Activated T-helper 2 cell treated with anti-CD3 and anti-CD28 coated beads, Interferon-gamma antibody, Interleukin-2, Interleukin-4, amounts not matched to agents 10 μg/mL and 5 μg/mL and 100 μg/mL, durations not matched to agents 14 hours and 24 hours and 36 hours (primary cell): Measurements from ENCODE around the gene SRF. TPM values are rescaled to one million over a fixed set of nuclear protein-coding genes. Genes with fewer than 3 reads are reported as not detected.
A peak's percentile ranks its signal among the peaks of the same experiment; 100 is the strongest.
"Not testable (repeated sequence)": the region's sequence is repeated elsewhere in the genome, so short reads cannot be mapped to it uniquely, and the experiment has no call there.

Source experiments
- DNase-seq: peaks from one replicate; pipeline ENCODE4 v3.0.0; 2021; ENCODE audit warnings: low spot score
- H3K27ac Mint-ChIP-seq: one replicate; pipeline ENCODE4 v1.8.0; 2021; ENCODE audit warnings: mixed read lengths
- H3K27me3 Mint-ChIP-seq: one replicate; pipeline ENCODE4 v1.8.0; 2021; ENCODE audit warnings: low read depth, mixed read lengths
- H3K36me3 Mint-ChIP-seq: one replicate; pipeline ENCODE4 v1.8.0; 2021; ENCODE audit warnings: low read depth, mixed read lengths
- H3K4me1 Mint-ChIP-seq: one replicate; pipeline ENCODE4 v1.8.0; 2021; ENCODE audit warnings: low read depth, mixed read lengths
- H3K4me3 Mint-ChIP-seq: one replicate; pipeline ENCODE4 v1.8.0; 2021; ENCODE audit warnings: low read depth, mild to moderate bottlenecking, moderate library complexity, mixed read lengths
- H3K9me3 Mint-ChIP-seq: one replicate; pipeline ENCODE4 v1.8.0; 2021; ENCODE audit warnings: mixed read lengths
- intact Hi-C: fragments of 100-400 bp; cut with micrococcal nuclease; formaldehyde crosslinking; loops from one replicate; pipeline ENCODE4 v1.15.1; 2023
- total RNA-seq: library from RNA; stranded (reverse); gene quantifications from 2 replicates; pipeline ENCODE4 v1.2.3, GENCODE V29; 2022

The SRF gene
- total RNA-seq: 50.9 and 52.0 TPM in 2 replicates

- H3K36me3 Mint-ChIP-seq: peaks cover 24% of the 10 kb centered on the region
- peak within 1 kb of the TSS; percentile 99 for H3K4me3 Mint-ChIP-seq
- peak within 1 kb of the TSS; percentile 92 for H3K27ac Mint-ChIP-seq
- DNase-seq: peak; percentile 99
- peaks cover 2% of the 10 kb centered on the region for H3K27me3 Mint-ChIP-seq
- H3K9me3 Mint-ChIP-seq: no peaks in the 10 kb centered on the region
- intact Hi-C loops: loop anchor here (2.0 to 5.0 kb wide), 8 partner anchors 76 to 424 kb away; partner anchors contain the start of genes BICRAL, KLC4, MEA1 and MRPL2
- H3K4me1 Mint-ChIP-seq: peaks cover 39% of the 10 kb centered on the region
Observed at GRCh38 chr6:43170931-43171706, at the start of gene SRF. SRF (plus strand) TSS chr6:43171269; CDS start chr6:43171657, 388 bp downstream.

- Mint-ChIP-seq H3K9me3 (no peaks in the 10 kb centered on the region), H3K4me1 (no peaks in the 10 kb centered on the region), H3K27ac (no peak overlapping the region), H3K4me3 (no peak overlapping the region), H3K27me3 (peaks cover 4% of the 10 kb centered on the region), H3K36me3 (no peaks in the 10 kb centered on the region)
- intact Hi-C loops: no loop called here
- DNase-seq: no peak
Observed at GRCh38 chr6:43122146-43122545, 48.9 kb upstream of the SRF start.

- H3K9me3 Mint-ChIP-seq: no peaks in the 10 kb centered on the region
- intact Hi-C loops: no loop called here
- no peak overlapping the region for H3K4me3 Mint-ChIP-seq
- H3K36me3 Mint-ChIP-seq: no peaks in the 10 kb centered on the region
- DNase-seq: no peak
- H3K27ac Mint-ChIP-seq: no peak overlapping the region
- H3K4me1 Mint-ChIP-seq: no peaks in the 10 kb centered on the region
- no peaks in the 10 kb centered on the region for H3K27me3 Mint-ChIP-seq
Observed at GRCh38 chr6:43123461-43124314, 47.4 kb upstream of the SRF start.

- Mint-ChIP-seq H3K9me3 (no peaks in the 10 kb centered on the region), H3K27ac (no peak overlapping the region), H3K36me3 (no peaks in the 10 kb centered on the region), H3K4me1 (no peaks in the 10 kb centered on the region), H3K4me3 (no peak overlapping the region), H3K27me3 (no peaks in the 10 kb centered on the region)
- intact Hi-C loops: no loop called here
- no peak for DNase-seq
Observed at GRCh38 chr6:43124481-43124880, 46.6 kb upstream of the SRF start.

GRCh38 chr6:43125119-43125518 lies 46.0 kb upstream of the SRF start:
- Mint-ChIP-seq H3K4me1 (no peaks in the 10 kb centered on the region), H3K27me3 (no peaks in the 10 kb centered on the region), H3K27ac (no peak overlapping the region), H3K36me3 (no peaks in the 10 kb centered on the region), H3K4me3 (no peak overlapping the region), H3K9me3 (no peaks in the 10 kb centered on the region)
- intact Hi-C loops: no loop called here
- no peak for DNase-seq

- Mint-ChIP-seq H3K4me3 (no peak overlapping the region), H3K9me3 (no peaks in the 10 kb centered on the region), H3K27me3 (no peaks in the 10 kb centered on the region), H3K36me3 (no peaks in the 10 kb centered on the region), H3K4me1 (no peaks in the 10 kb centered on the region), H3K27ac (no peak overlapping the region)
- DNase-seq: no peak
- intact Hi-C loops: no loop called here
Observed at GRCh38 chr6:43125555-43125954, 45.5 kb upstream of the SRF start.

- Mint-ChIP-seq H3K27ac (no peak overlapping the region), H3K4me3 (no peak overlapping the region)
- intact Hi-C loops: no loop called here
Observed at GRCh38 chr6:43127180-43127579, 43.9 kb upstream of the SRF start.

GRCh38 chr6:43127877-43128276 lies 43.2 kb upstream of the SRF start:
- Mint-ChIP-seq H3K27me3 (no peaks in the 10 kb centered on the region), H3K9me3 (no peaks in the 10 kb centered on the region), H3K27ac (no peak overlapping the region)

More at GRCh38 chr6:43127180-43127579, 43.9 kb upstream of the SRF start:
- H3K4me1 Mint-ChIP-seq: no peaks in the 10 kb centered on the region
- no peaks in the 10 kb centered on the region for H3K27me3 Mint-ChIP-seq
- H3K36me3 Mint-ChIP-seq: no peaks in the 10 kb centered on the region
- no peaks in the 10 kb centered on the region for H3K9me3 Mint-ChIP-seq
- DNase-seq: no peak

GRCh38 chr6:43128926-43129325 lies 42.1 kb upstream of the SRF start:
- DNase-seq: no peak
- Mint-ChIP-seq H3K27ac (no peak overlapping the region), H3K36me3 (no peaks in the 10 kb centered on the region), H3K9me3 (no peaks in the 10 kb centered on the region), H3K4me1 (no peaks in the 10 kb centered on the region), H3K4me3 (no peak overlapping the region), H3K27me3 (no peaks in the 10 kb centered on the region)
- intact Hi-C loops: no loop called here

More at GRCh38 chr6:43127877-43128276, 43.2 kb upstream of the SRF start:
- H3K4me1 Mint-ChIP-seq: no peaks in the 10 kb centered on the region
- no peak for DNase-seq
- intact Hi-C loops: no loop called here
- no peak overlapping the region for H3K4me3 Mint-ChIP-seq
- H3K36me3 Mint-ChIP-seq: no peaks in the 10 kb centered on the region

- no peak overlapping the region for H3K4me3 Mint-ChIP-seq
- no peaks in the 10 kb centered on the region for H3K36me3 Mint-ChIP-seq
- intact Hi-C loops: no loop called here
- H3K27ac Mint-ChIP-seq: no peak overlapping the region
- no peaks in the 10 kb centered on the region for H3K27me3 Mint-ChIP-seq
- no peaks in the 10 kb centered on the region for H3K9me3 Mint-ChIP-seq
- no peak for DNase-seq
- no peaks in the 10 kb centered on the region for H3K4me1 Mint-ChIP-seq
Observed at GRCh38 chr6:43129434-43130194, 41.5 kb upstream of the SRF start.

- Mint-ChIP-seq H3K4me1 (no peaks in the 10 kb centered on the region), H3K27me3 (no peaks in the 10 kb centered on the region), H3K27ac (no peak overlapping the region), H3K9me3 (no peaks in the 10 kb centered on the region), H3K36me3 (no peaks in the 10 kb centered on the region), H3K4me3 (no peak overlapping the region)
- DNase-seq: no peak
- intact Hi-C loops: no loop called here
Observed at GRCh38 chr6:43130429-43130828, 40.6 kb upstream of the SRF start.

- H3K9me3 Mint-ChIP-seq, intact Hi-C loops, DNase-seq: not testable (repeated sequence)
Observed at GRCh38 chr6:43131379-43131778, 39.7 kb upstream of the SRF start.

More at GRCh38 chr6:43131379-43131778, 39.7 kb upstream of the SRF start:
- not testable (repeated sequence) for H3K4me3 Mint-ChIP-seq, H3K27ac Mint-ChIP-seq, H3K4me1 Mint-ChIP-seq, H3K27me3 Mint-ChIP-seq, H3K36me3 Mint-ChIP-seq
